Adrenal gland (tissue), 12 donors: ENCODE data around the gene MAGIX. TPM values are rescaled to one million over a fixed set of nuclear protein-coding genes. Genes with fewer than 3 reads are reported as not detected.
A peak's percentile ranks its signal among the peaks of the same experiment; 100 is the strongest.

Experiments
- DNase-seq, 7 donors: peaks; one replicate each; pipeline ENCODE4 v3.0.0-alpha.2; 2019 to 2020
- H3K27ac ChIP-seq, 5 donors: fragments of 200-600 bp; sonication (generic) in 4 of 5; 1 replicate in 3 of 5; 2 replicates in 2 of 5; pipeline versions ENCODE4 v1.5.1 to v1.8.0; 2016 to 2020; ENCODE audit warnings: mild to moderate bottlenecking in 1 of 5
- H3K27me3 ChIP-seq: fragments of 200-600 bp; 2 replicates; pipeline ENCODE4 v1.8.0; 2021
- H3K36me3 ChIP-seq, 2 donors: fragments of 200-600 bp; replicated peaks in 1 of 2; 1 replicate in 1 of 2; 2 replicates in 1 of 2; pipeline versions ENCODE4 v1.5.1 to v1.8.0; 2018 to 2022
- H3K4me1 ChIP-seq, 2 donors: fragments of 200-600 bp; replicated peaks in 1 of 2; 1 replicate in 1 of 2; 2 replicates in 1 of 2; pipeline versions ENCODE4 v1.5.1 to v1.8.0; 2018 to 2021
- H3K4me3 ChIP-seq, 4 donors: fragments of 200-600 bp; sonication (generic) in 3 of 4; one replicate each; pipeline ENCODE4 v1.5.1; 2016 to 2018
- H3K9me3 ChIP-seq, 3 donors: fragments of 200-600 bp; sonication (generic) in 1 of 3; replicated peaks in 1 of 3; 1 replicate in 2 of 3; 2 replicates in 1 of 3; pipeline versions ENCODE4 v1.5.1 to v1.8.0; 2016 to 2021
- CTCF ChIP-seq, 6 experiments: fragments of 450-650 bp in 4 of 6; fragments of 200-600 bp in 2 of 6; sonication (generic) in 1 of 6; IDR thresholded peaks; 1 replicate in 5 of 6; 2 replicates in 1 of 6; pipeline versions ENCODE4 v1.5.1 to v1.8.0; 2016 to 2021; ENCODE audit warnings: antibody characterized with exemption in 6 of 6, mild to moderate bottlenecking in 2 of 6, moderate library complexity in 1 of 6
- POLR2A ChIP-seq, 2 donors: fragments of 450-650 bp; IDR thresholded peaks; one replicate each; pipeline ENCODE4 v1.6.1; 2017; ENCODE audit warnings: antibody characterized with exemption in 2 of 2, mild to moderate bottlenecking in 2 of 2, moderate library complexity in 1 of 2
- WGBS, 4 donors: extraction: QIAGEN DNeasy Blood & Tissue Kit in 2 of 4; methylation state at CpG; one replicate each; pipeline versions ENCODE4 v1.1.5 to v1.1.7; 2013 to 2017; 5-methylcytosine and 5-hydroxymethylcytosine counted together
- intact Hi-C, 2 donors: fragments of 100-400 bp; cut with DNase I; formaldehyde crosslinking; loops; one replicate each; pipeline versions ENCODE4 v1.14.1 to v1.15.0; 2022 to 2023
- polyA plus RNA-seq, 3 donors: library from polyadenylated mRNA; stranded (reverse); fragments of 200-250 nt in 2 of 3; fragments of 350-450 nt in 1 of 3; fragmentation: Illumina TruSeq in 1 of 3; extraction: RNeasy Lipid Tissue Mini Kit (QIAGEN cat#74804) in 1 of 3; gene quantifications; one replicate each; pipeline ENCODE4 v1.2.3, GENCODE V29; 2013 to 2014
- total RNA-seq, 9 donors: library from RNA; depleted of rRNA in 4 of 9; stranded (reverse); fragments of >200 nt in 4 of 9; fragments of 120-200 nt in 1 of 9; fragmentation: NEBNext Ultra II Directional in 1 of 9; extraction: Animal tissue kit (Norgen Biotek cat#: 25700) in 1 of 9; gene quantifications; one replicate each; pipeline versions ENCODE4 v1.1.0 to v1.2.4, GENCODE V29; 2013 to 2023
- donor health status: healthy with polysubstance abuse.
- donor health status: Bipolar disorder and iron deficiency.
- donor health status: DM: yes; HTN: yes; CAD: no.
- donor health status: DM: no; HTN: no; CAD: no.
- donor health status: DM: no; HTN: no; CAD: no.
- donor health status: DM: yes; HTN: yes; CAD: no.

The MAGIX gene
- total and polyA plus RNA-seq, 12 donors = 0.59 to 16.2 (median 3.2) TPM

- Histone ChIP-seq H3K4me1 (no peaks in the 10 kb centered on the region), H3K27ac (peak overlapping the region in 3 of 5 donors; percentile 27 to 70 (median 59))
- 10 to 58% (median 29%) methylated on average over 13 to 46 of the region's 46 CpGs for WGBS, 4 donors
Observed at GRCh38 chrX:49184294-49185281, 22.0 kb downstream of the MAGIX start.

DNA sequence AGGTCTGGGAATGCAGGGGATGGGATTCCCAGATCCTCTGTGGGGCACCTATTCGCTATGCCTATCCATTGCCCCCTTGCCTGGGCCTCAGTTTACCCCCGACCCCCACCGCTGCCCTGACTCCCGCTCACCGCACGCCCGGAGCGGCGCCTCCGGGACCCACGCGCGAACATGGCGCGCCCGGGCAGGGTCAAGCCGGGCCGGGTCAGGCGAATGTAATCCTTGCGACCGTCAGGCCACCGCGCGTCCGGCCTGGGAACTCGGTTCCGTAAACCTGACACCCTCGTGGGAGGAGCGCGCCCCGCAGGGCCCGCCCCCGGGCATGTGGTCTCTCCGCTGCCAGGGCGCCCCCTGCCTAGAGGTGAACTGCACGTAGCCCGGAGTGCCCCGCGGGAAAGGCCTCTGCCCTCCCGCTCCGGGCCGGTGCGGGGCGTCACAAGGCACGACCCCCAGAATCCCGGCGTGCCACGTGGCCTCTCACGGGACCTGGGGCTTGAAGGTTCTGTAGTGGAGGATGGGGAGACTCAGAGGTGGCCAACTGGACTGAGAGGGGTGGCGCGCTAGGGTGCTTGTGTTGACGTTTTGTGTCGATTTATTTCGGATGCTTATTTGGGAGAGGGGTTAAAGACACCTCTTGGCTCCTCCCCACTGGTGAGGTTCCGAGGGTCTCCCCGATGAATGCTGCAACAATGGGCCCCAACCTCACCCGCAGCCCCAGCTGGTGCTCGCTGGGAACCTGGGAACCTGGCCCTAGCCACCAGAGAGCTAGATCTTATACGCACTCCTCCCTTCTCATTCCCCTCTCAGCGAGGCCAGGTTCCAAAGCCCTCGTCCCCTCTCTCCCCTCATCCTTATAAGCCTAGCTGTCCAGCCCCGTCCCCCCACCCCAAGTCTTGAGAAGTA is 23.8 kb downstream of the MAGIX start, which contains the start of gene PRICKLE3:
Gene PRICKLE3, minus strand, starts transcription at position 249 of the 903 bp plus-strand sequence. Its CDS starts 76 bp downstream, at position 173.
- Histone ChIP-seq H3K36me3 (no peaks in the 10 kb centered on the region), H3K27ac (peak within 1 kb of the TSS in 4 of 5 donors; percentile 56 to 91 (median 81)), H3K4me1 (no peaks in the 10 kb centered on the region), H3K4me3 (peak within 1 kb of the TSS in 1 of 4 donors; percentile 58), H3K9me3 (no peaks in the 10 kb centered on the region), H3K27me3 (no peaks in the 10 kb centered on the region)
- TF ChIP-seq POLR2A (IDR thresholded peaks at IDR 0.05) (peak in 1 of 2 donors; percentile 75), CTCF (IDR thresholded peaks at IDR 0.05) (peak in 4 of 6 experiments; percentile 8 to 19 (median 12))
- WGBS, 4 donors = 10 to 70% (median 46%) methylated on average over 8 to 62 of the region's 62 CpGs; no CpG with 5 or more reads in 1 of the 4 donors
- peak; percentile 80 to 89 (median 84) for DNase-seq
- intact Hi-C loops = no loop called here

More at GRCh38 chrX:49184294-49185281, 22.0 kb downstream of the MAGIX start:
- H3K27me3 ChIP-seq = no peaks in the 10 kb centered on the region
- DNase-seq = peak; percentile 91 to 97 (median 96)
- peak; percentile 36 to 72 for TF ChIP-seq POLR2A (IDR thresholded peaks at IDR 0.05)
- no peak for TF ChIP-seq CTCF (IDR thresholded peaks at IDR 0.05)
- H3K9me3 ChIP-seq = no peaks in the 10 kb centered on the region
- no peaks in the 10 kb centered on the region for H3K36me3 ChIP-seq
- H3K4me3 ChIP-seq = peak overlapping the region in 2 of 4 donors; percentile 16 to 58
- intact Hi-C loops = no loop called here

GRCh38 chrX:49187028-49187394 is 24.5 kb downstream of the MAGIX start:
- Histone ChIP-seq H3K9me3 (no peaks in the 10 kb centered on the region), H3K4me3 (no peak overlapping the region), H3K36me3 (no peaks in the 10 kb centered on the region), H3K4me1 (no peaks in the 10 kb centered on the region), H3K27ac (peak overlapping the region in 3 of 5 donors; percentile 75 to 91 (median 87)), H3K27me3 (no peaks in the 10 kb centered on the region)
- WGBS, 4 donors = 68 to 81% (median 68%) methylated on average over 15 of the region's 15 CpGs; no CpG with 5 or more reads in 1 of the 4 donors
- intact Hi-C loops = no loop called here
- no peak for TF ChIP-seq POLR2A (IDR thresholded peaks at IDR 0.05)
- TF ChIP-seq CTCF (IDR thresholded peaks at IDR 0.05) = no peak
- DNase-seq = no peak
